ENCODE measurements around the gene MAP4K4.

MAP4K4 gene

GRCh38 chr2:101793277-101793969 lies 95.9 kb downstream of the MAP4K4 start:
- DNase-seq (ENCODE audit: low read depth), result no peak

- DNase-seq (ENCODE audit: low read depth), result no peak
Observed at GRCh38 chr2:101794141-101794540, 96.6 kb downstream of the MAP4K4 start.

GRCh38 chr2:101795033-101795432 lies 97.5 kb downstream of the MAP4K4 start:
- no peak for DNase-seq (ENCODE audit: low read depth)

- no peak for DNase-seq (ENCODE audit: low read depth)
Observed at GRCh38 chr2:101796825-101797600, 99.5 kb downstream of the MAP4K4 start.

GRCh38 chr2:101801496-101801895 lies 104.0 kb downstream of the MAP4K4 start:
- DNase-seq (ENCODE audit: low read depth), result no peak

- no peak for DNase-seq (ENCODE audit: low read depth)
Observed at GRCh38 chr2:101802329-101802728, 104.8 kb downstream of the MAP4K4 start.

GRCh38 chr2:101803128-101803527 lies 105.6 kb downstream of the MAP4K4 start:
- no peak for DNase-seq (ENCODE audit: low read depth)

- no peak for DNase-seq (ENCODE audit: low read depth)
Observed at GRCh38 chr2:101803945-101804696, 106.6 kb downstream of the MAP4K4 start.

- no peak for DNase-seq (ENCODE audit: low read depth)
Observed at GRCh38 chr2:101805152-101806088, 107.9 kb downstream of the MAP4K4 start.

GRCh38 chr2:101806123-101806522 lies 108.6 kb downstream of the MAP4K4 start:
- peak; percentile 77 for DNase-seq (ENCODE audit: low read depth)

- no peak for DNase-seq (ENCODE audit: low read depth)
Observed at GRCh38 chr2:101806701-101807100, 109.2 kb downstream of the MAP4K4 start.

- no peak for DNase-seq (ENCODE audit: low read depth)
Observed at GRCh38 chr2:101807242-101807641, 109.7 kb downstream of the MAP4K4 start.

GRCh38 chr2:101808006-101808562 lies 110.6 kb downstream of the MAP4K4 start:
- no peak for DNase-seq (ENCODE audit: low read depth)

GRCh38 chr2:101809698-101810097 lies 112.2 kb downstream of the MAP4K4 start:
- DNase-seq (ENCODE audit: low read depth), result no peak

GRCh38 chr2:101811226-101812015 lies 113.9 kb downstream of the MAP4K4 start:
- DNase-seq (ENCODE audit: low read depth), result no peak

GRCh38 chr2:101812226-101812625 lies 114.7 kb downstream of the MAP4K4 start:
- DNase-seq (ENCODE audit: low read depth), result no peak

GRCh38 chr2:101814752-101815151 lies 117.2 kb downstream of the MAP4K4 start:
- no peak for DNase-seq (ENCODE audit: low read depth)

GRCh38 chr2:101815154-101815553 lies 117.6 kb downstream of the MAP4K4 start:
- no peak for DNase-seq (ENCODE audit: low read depth)

GRCh38 chr2:101815739-101816391 lies 118.4 kb downstream of the MAP4K4 start:
- DNase-seq (ENCODE audit: low read depth), result no peak

GRCh38 chr2:101816598-101816997 lies 119.1 kb downstream of the MAP4K4 start:
- no peak for DNase-seq (ENCODE audit: low read depth)
